ENCODE data around the gene EMID1.

- TF ChIP-seq CTCF (IDR thresholded peaks at IDR 0.05 in 4 of 5, conservative IDR thresholded peaks at IDR 0.05 in 1 of 5) (no peak), POLR2A (IDR thresholded peaks at IDR 0.05) (no peak)
Observed at GRCh38 chr22:29197096-29197495, 8.6 kb upstream of the EMID1 start.
